Sigmoid colon (tissue), 7 donors: ENCODE measurements around the gene MOB2. TPM values are rescaled to one million over a fixed set of nuclear protein-coding genes. Genes with fewer than 3 reads are reported as not detected.

Experiments
- DNase-seq: peaks from one replicate; pipeline ENCODE4 v3.0.0-alpha.2; 2019
- H3K27ac ChIP-seq, 4 donors: fragments of 200-600 bp; sonication (generic); one replicate each; pipeline ENCODE4 v1.5.1; 2016 to 2019; ENCODE audit warnings: mild to moderate bottlenecking in 1 of 4
- H3K27me3 ChIP-seq, 3 donors: fragments of 200-600 bp; sonication (generic); one replicate each; pipeline ENCODE4 v1.5.1; 2019; ENCODE audit warnings: mild to moderate bottlenecking in 1 of 3
- H3K36me3 ChIP-seq, 4 donors: fragments of 200-600 bp; sonication (generic); one replicate each; pipeline ENCODE4 v1.5.1; 2016 to 2019
- H3K4me1 ChIP-seq, 4 donors: fragments of 200-600 bp; sonication (generic); one replicate each; pipeline ENCODE4 v1.5.1; 2017 to 2019
- H3K4me3 ChIP-seq, 4 donors: fragments of 200-600 bp; sonication (generic); one replicate each; pipeline ENCODE4 v1.5.1; 2017 to 2019; ENCODE audit warnings: mild to moderate bottlenecking in 2 of 4, moderate library complexity in 1 of 4
- H3K9me3 ChIP-seq, 4 donors: fragments of 200-600 bp in 3 of 4; sonication (generic) in 3 of 4; one replicate each; pipeline versions ENCODE4 v1.5.1 to v1.6.1; 2013 to 2019
- CTCF ChIP-seq, 4 experiments: fragments of 450-650 bp in 3 of 4; fragments of 200-600 bp in 1 of 4; IDR thresholded peaks; one replicate each; pipeline ENCODE4 v1.5.1; 2016 to 2019; ENCODE audit warnings: antibody characterized with exemption in 4 of 4, mild to moderate bottlenecking in 3 of 4, moderate library complexity in 2 of 4
- EP300 ChIP-seq, 4 donors: sonication (generic); formaldehyde crosslinking; IDR thresholded peaks; one replicate each; pipeline ENCODE4 v1.6.1; 2017; ENCODE audit warnings: antibody characterized with exemption in 4 of 4
- POLR2A ChIP-seq, 2 donors: fragments of 450-650 bp; IDR thresholded peaks; one replicate each; pipeline ENCODE4 v1.6.1; 2016; ENCODE audit warnings: antibody characterized with exemption in 2 of 2, mild to moderate bottlenecking in 2 of 2, moderate library complexity in 2 of 2
- POLR2AphosphoS5 ChIP-seq, 4 donors: sonication (generic); formaldehyde crosslinking; IDR thresholded peaks; one replicate each; pipeline ENCODE4 v1.6.1; 2017; ENCODE audit warnings: antibody characterized with exemption in 4 of 4
- WGBS, 2 donors: extraction: QIAGEN DNeasy Blood & Tissue Kit; methylation state at CpG; one replicate each; pipeline ENCODE4 v1.1.7; 2013; 5-methylcytosine and 5-hydroxymethylcytosine counted together
- intact Hi-C: fragments of 100-400 bp; cut with DNase I; formaldehyde crosslinking; loops from one replicate; pipeline ENCODE4 v1.15.1; 2023
- polyA plus RNA-seq, 3 donors: library from polyadenylated mRNA; stranded (reverse); fragments of 200-250 nt; gene quantifications; one replicate each; pipeline ENCODE4 v1.2.3, GENCODE V29; 2013
- total RNA-seq, 4 donors: library from RNA; depleted of rRNA; stranded (reverse); fragments of >200 nt; gene quantifications; one replicate each; pipeline ENCODE4 v1.1.0, GENCODE V29; 2016
- donor health status: healthy with polysubstance abuse.
- donor health status: Bipolar disorder and iron deficiency.
- donor health status: healthy.

Gene MOB2
- total and polyA plus RNA-seq, 7 donors = 46.2 to 88.9 (median 68.6) TPM

- peaks cover 0 to under 1% (median 0%) of the 10 kb centered on the region in 4 donors for H3K36me3 ChIP-seq
- TF ChIP-seq EP300 (IDR thresholded peaks at IDR 0.05) (no peak), POLR2AphosphoS5 (IDR thresholded peaks at IDR 0.05) (peak in 2 of 4 donors; percentile 10 to 11)
- no peak for DNase-seq
- H3K4me1 ChIP-seq = peaks cover 0 to 49% (median 45%) of the 10 kb centered on the region in 4 donors
- WGBS, 2 donors = 35 to 58% methylated on average over 29 of the region's 29 CpGs
- intact Hi-C loops = loop anchor here (2.0 to 10.0 kb wide), 5 partner anchors 23 to 925 kb away; partner anchors contain the start of gene DUSP8
- H3K27me3 ChIP-seq = no peaks in the 10 kb centered on the region
- peaks cover 0 to 2% (median 0%) of the 10 kb centered on the region in 4 donors for H3K9me3 ChIP-seq
- H3K27ac ChIP-seq = peak overlapping the region; percentile 86 to 94 (median 94)
- H3K4me3 ChIP-seq = peak overlapping the region; percentile 41 to 55 (median 48)
Observed at GRCh38 chr11:1459764-1460395, 26.7 kb downstream of the MOB2 start.

GRCh38 chr11:1459219-1459575 is 27.4 kb downstream of the MOB2 start:
- no peak for DNase-seq
- intact Hi-C loops = loop anchor here (5.0 kb wide), 1 partner anchor 113 kb away; the partner anchor contains the start of gene DUSP8
- Histone ChIP-seq H3K4me3 (peak overlapping the region; percentile 41 to 55 (median 48)), H3K27ac (peak overlapping the region; percentile 86 to 94 (median 94)), H3K9me3 (no peaks in the 10 kb centered on the region), H3K36me3 (no peaks in the 10 kb centered on the region), H3K27me3 (no peaks in the 10 kb centered on the region), H3K4me1 (peaks cover 0 to 49% (median 45%) of the 10 kb centered on the region in 4 donors)
- TF ChIP-seq POLR2AphosphoS5 (IDR thresholded peaks at IDR 0.05) = no peak
- TF ChIP-seq POLR2A (IDR thresholded peaks at IDR 0.05) = no peak
- no peak for TF ChIP-seq CTCF (IDR thresholded peaks at IDR 0.05)
- TF ChIP-seq EP300 (IDR thresholded peaks at IDR 0.05) = no peak
- WGBS, 2 donors = 30 to 70% methylated on average over 14 of the region's 14 CpGs

- TF ChIP-seq POLR2A (IDR thresholded peaks at IDR 0.05) = no peak
- no peak for TF ChIP-seq EP300 (IDR thresholded peaks at IDR 0.05)
- peak in 3 of 4 experiments; percentile 10 to 46 (median 32) for TF ChIP-seq CTCF (IDR thresholded peaks at IDR 0.05)
- peak in 2 of 4 donors; percentile 65 to 69 for TF ChIP-seq POLR2AphosphoS5 (IDR thresholded peaks at IDR 0.05)
- intact Hi-C loops = loop anchor here (5.0 kb wide), 1 partner anchor 114 kb away; the partner anchor contains the start of gene DUSP8
- Histone ChIP-seq H3K9me3 (no peaks in the 10 kb centered on the region), H3K36me3 (no peaks in the 10 kb centered on the region), H3K4me1 (peaks cover 0 to 52% (median 47%) of the 10 kb centered on the region in 4 donors), H3K27ac (peak overlapping the region; percentile 86 to 94 (median 94)), H3K27me3 (no peaks in the 10 kb centered on the region), H3K4me3 (peak overlapping the region; percentile 41 to 55 (median 48))
- WGBS, 2 donors = 18 to 48% methylated on average over 18 of the region's 18 CpGs
- peak; percentile 96 for DNase-seq
Observed at GRCh38 chr11:1458340-1459218, 28.0 kb downstream of the MOB2 start.

- WGBS, 2 donors = 84 to 91% methylated on average over 18 of the region's 18 CpGs
Observed at GRCh38 chr11:1457856-1458255, 28.7 kb downstream of the MOB2 start.

More at GRCh38 chr11:1457856-1458255, 28.7 kb downstream of the MOB2 start:
- TF ChIP-seq EP300 (IDR thresholded peaks at IDR 0.05) (no peak), POLR2A (IDR thresholded peaks at IDR 0.05) (no peak), POLR2AphosphoS5 (IDR thresholded peaks at IDR 0.05) (no peak), CTCF (IDR thresholded peaks at IDR 0.05) (no peak)
- Histone ChIP-seq H3K27ac (peak overlapping the region; percentile 86 to 94 (median 94)), H3K4me1 (peaks cover 0 to 59% (median 50%) of the 10 kb centered on the region in 4 donors), H3K4me3 (no peak overlapping the region), H3K9me3 (no peaks in the 10 kb centered on the region), H3K27me3 (no peaks in the 10 kb centered on the region), H3K36me3 (no peaks in the 10 kb centered on the region)
- intact Hi-C loops = loop anchor here (5.0 kb wide), 1 partner anchor 114 kb away; the partner anchor contains the start of gene DUSP8
- DNase-seq = no peak
